Astrocyte (in vitro differentiated cells and primary cell): ENCODE measurements around the gene DARS1. TPM values are rescaled to one million over a fixed set of nuclear protein-coding genes. Genes with fewer than 3 reads are reported as not detected.

Source experiments
- DNase-seq: peaks from one replicate; pipeline ENCODE4 v3.0.0-alpha.2; 2010; ENCODE audit warnings: low read depth
- FAIRE-seq: peaks from 2 replicates; lab custom pipeline; 2011; peaks lifted over from hg19 to GRCh38; lab: Jason Lieb, UNC
- H2AFZ ChIP-seq: 2 replicates; pipeline ENCODE4 v1.6.0; 2012; ENCODE audit warnings: low read depth, low read length, inconsistent platforms
- H3K27ac ChIP-seq: 2 replicates; pipeline ENCODE4 v1.5.1; 2011; ENCODE audit warnings: low read depth, low read length, inconsistent platforms
- H3K27me3 ChIP-seq: 2 replicates; pipeline ENCODE4 v1.6.0; 2011; ENCODE audit warnings: low read length, inconsistent platforms; ENCODE audit not compliant: insufficient read depth
- H3K36me3 ChIP-seq: 2 replicates; pipeline ENCODE4 v1.5.1; 2011; ENCODE audit warnings: low read length, inconsistent platforms; ENCODE audit not compliant: insufficient read depth
- H3K4me1 ChIP-seq: 2 replicates; pipeline ENCODE4 v1.5.1; 2011; ENCODE audit warnings: low read length, inconsistent platforms; ENCODE audit not compliant: insufficient read depth
- H3K4me2 ChIP-seq: 2 replicates; pipeline ENCODE4 v1.6.0; 2012; ENCODE audit warnings: low read length, inconsistent platforms
- H3K4me3 ChIP-seq: 2 replicates; pipeline ENCODE4 v1.5.1; 2011; ENCODE audit warnings: low read depth, mild to moderate bottlenecking, low read length, inconsistent platforms; ENCODE audit not compliant: insufficient read depth
- H3K79me2 ChIP-seq: 2 replicates; pipeline ENCODE4 v1.6.0; 2012; ENCODE audit warnings: mild to moderate bottlenecking, low read length, inconsistent platforms; ENCODE audit not compliant: insufficient read depth
- H3K9ac ChIP-seq: 2 replicates; pipeline ENCODE4 v1.6.0; 2012; ENCODE audit warnings: mild to moderate bottlenecking, low read length, inconsistent platforms
- H3K9me3 ChIP-seq: 2 replicates; pipeline ENCODE4 v1.5.1; 2012; ENCODE audit warnings: low read depth, mild to moderate bottlenecking, low read length, inconsistent platforms; ENCODE audit not compliant: insufficient read depth
- H4K20me1 ChIP-seq: 2 replicates; pipeline ENCODE4 v1.6.0; 2012; ENCODE audit warnings: low read length, inconsistent platforms; ENCODE audit not compliant: insufficient read depth
- H3K27ac Mint-ChIP-seq: one replicate; pipeline ENCODE4 v1.8.0; 2021; ENCODE audit warnings: mild to moderate bottlenecking, mixed read lengths; ENCODE audit not compliant: unreplicated experiment
- H3K27me3 Mint-ChIP-seq: one replicate; pipeline ENCODE4 v1.8.0; 2021; ENCODE audit warnings: low read depth, mixed read lengths; ENCODE audit not compliant: unreplicated experiment
- H3K36me3 Mint-ChIP-seq: one replicate; pipeline ENCODE4 v1.8.0; 2021; ENCODE audit warnings: low read depth, mixed read lengths; ENCODE audit not compliant: unreplicated experiment
- H3K4me1 Mint-ChIP-seq: one replicate; pipeline ENCODE4 v1.8.0; 2021; ENCODE audit warnings: low read depth, mixed read lengths; ENCODE audit not compliant: unreplicated experiment
- H3K4me3 Mint-ChIP-seq: one replicate; pipeline ENCODE4 v1.8.0; 2021; ENCODE audit warnings: mild to moderate bottlenecking, moderate library complexity, mixed read lengths; ENCODE audit not compliant: unreplicated experiment
- H3K9me3 Mint-ChIP-seq: one replicate; pipeline ENCODE4 v1.8.0; 2021; ENCODE audit warnings: mild to moderate bottlenecking, mixed read lengths; ENCODE audit not compliant: unreplicated experiment
- CTCF ChIP-seq: IDR thresholded peaks from 2 replicates; pipeline ENCODE4 v1.5.1; 2011; ENCODE audit warnings: low read depth, mild to moderate bottlenecking, inconsistent platforms, low read length, moderate library complexity; ENCODE audit not compliant: insufficient read depth
- EZH2 ChIP-seq: IDR thresholded peaks from 2 replicates; pipeline ENCODE4 v1.6.1; 2012; ENCODE audit warnings: mild to moderate bottlenecking, low read length, inconsistent platforms; ENCODE audit not compliant: insufficient read depth
- total RNA-seq: library from RNA; stranded (reverse); gene quantifications from 2 replicates; pipeline ENCODE4 v1.2.1, GENCODE V29; 2021

DARS1 gene
- total RNA-seq, 1 donor from 2014 or later, result 37.9 TPM

- Mint-ChIP-seq H3K27me3 (no peaks in the 10 kb centered on the region), H3K4me1 (peaks cover 12% of the 10 kb centered on the region), H3K36me3 (no peaks in the 10 kb centered on the region), H3K27ac (no peak overlapping the region), H3K4me3 (no peak overlapping the region), H3K9me3 (peaks cover 3% of the 10 kb centered on the region)
- Histone ChIP-seq H3K4me1 (peaks cover 10% of the 10 kb centered on the region), H3K27ac (no peak overlapping the region), H4K20me1 (no peaks in the 10 kb centered on the region), H3K79me2 (no peaks in the 10 kb centered on the region), H3K27me3 (no peaks in the 10 kb centered on the region), H3K9me3 (no peaks in the 10 kb centered on the region), H3K36me3 (no peaks in the 10 kb centered on the region), H3K4me2 (no peak overlapping the region), H2AFZ (no peak overlapping the region), H3K4me3 (no peak overlapping the region), H3K9ac (no peak overlapping the region)
- DNase-seq (no peak), FAIRE-seq (no peak)
- TF ChIP-seq EZH2, result no peak
- no peak for TF ChIP-seq CTCF
These were observed 35.4 kb upstream of the DARS1 start for GRCh38 chr2:136020831-136021230.

- Histone ChIP-seq H3K9ac (no peak overlapping the region), H3K4me3 (no peak overlapping the region), H3K27ac (no peak overlapping the region), H2AFZ (no peak overlapping the region), H3K4me2 (no peak overlapping the region), H3K27me3 (no peaks in the 10 kb centered on the region), H3K36me3 (no peaks in the 10 kb centered on the region), H3K4me1 (peaks cover 3% of the 10 kb centered on the region), H3K9me3 (no peaks in the 10 kb centered on the region), H3K79me2 (no peaks in the 10 kb centered on the region), H4K20me1 (no peaks in the 10 kb centered on the region)
- Mint-ChIP-seq H3K27ac (no peak overlapping the region), H3K4me1 (peaks cover 9% of the 10 kb centered on the region), H3K4me3 (no peak overlapping the region), H3K36me3 (no peaks in the 10 kb centered on the region), H3K9me3 (peaks cover 5% of the 10 kb centered on the region), H3K27me3 (no peaks in the 10 kb centered on the region)
- FAIRE-seq (no peak), DNase-seq (no peak)
- TF ChIP-seq CTCF, result no peak
- no peak for TF ChIP-seq EZH2
These were observed 34.4 kb upstream of the DARS1 start for GRCh38 chr2:136019825-136020224.

GRCh38 chr2:136019306-136019705 is 33.9 kb upstream of the DARS1 start:
- Histone ChIP-seq H3K9me3 (no peaks in the 10 kb centered on the region), H3K79me2 (no peaks in the 10 kb centered on the region), H3K4me3 (no peak overlapping the region), H2AFZ (no peak overlapping the region), H3K36me3 (no peaks in the 10 kb centered on the region), H3K9ac (no peak overlapping the region), H4K20me1 (no peaks in the 10 kb centered on the region), H3K4me2 (no peak overlapping the region), H3K4me1 (no peaks in the 10 kb centered on the region), H3K27ac (no peak overlapping the region), H3K27me3 (no peaks in the 10 kb centered on the region)
- Mint-ChIP-seq H3K9me3 (peaks cover 5% of the 10 kb centered on the region), H3K4me3 (no peak overlapping the region), H3K4me1 (peaks cover 6% of the 10 kb centered on the region), H3K27ac (no peak overlapping the region), H3K36me3 (no peaks in the 10 kb centered on the region), H3K27me3 (no peaks in the 10 kb centered on the region)
- no peak for FAIRE-seq
- DNase-seq, result no peak
- TF ChIP-seq CTCF (no peak), EZH2 (no peak)
